GM12878 (cell line): ENCODE measurements around the gene CTSO. TPM values are rescaled to one million over a fixed set of nuclear protein-coding genes. Genes with fewer than 3 reads are reported as not detected.

Source experiments
- ATAC-seq: fragments of 200-7000 bp; cut with Tn5 transposase; 3 replicates; pipeline ENCODE4 v1.9.1; 2020; ENCODE audit warnings: mild to moderate bottlenecking, moderate library complexity
- BruUV-seq: library from RNA; stranded (reverse); fragments of 400-500 nt; replicated peaks from 2 replicates; lab custom pipeline; 2021; lab: Mats Ljungman, UMichigan
- CTCF ChIA-PET: fragments of 300-600 bp; sonication (Branson Sonifier 250); formaldehyde crosslinking; extraction: SDS; loops from one replicate; lab custom pipeline; 2021; ENCODE audit warnings: inconsistent platforms; lab: Yijun Ruan, JAX
- POLR2A ChIA-PET: fragments of 350-600 bp; formaldehyde crosslinking; extraction: SDS; loops from one replicate; lab custom pipeline; 2021; ENCODE audit warnings: inconsistent platforms; lab: Charles Lee
- RAD21 ChIA-PET: fragments of 300-600 bp; sonication (Branson Sonifier 250); formaldehyde crosslinking; loops from one replicate; lab custom pipeline; 2023; ENCODE audit warnings: antibody characterized with exemption; ENCODE audit not compliant: unreplicated experiment; lab: Charles Lee
- SMC1A ChIA-PET: fragments of 300-600 bp; sonication (Branson Sonifier 250); formaldehyde crosslinking; loops from one replicate; lab custom pipeline; 2023; ENCODE audit not compliant: unreplicated experiment, uncharacterized antibody; lab: Charles Lee
- DNase-seq: peaks from one replicate; pipeline ENCODE4 v3.0.0-alpha.2; 2011; ENCODE audit warnings: low read depth, low spot score
- FAIRE-seq: peaks from 3 replicates; lab custom pipeline; 2011; peaks lifted over from hg19 to GRCh38; lab: Jason Lieb, UNC
- H2AFZ ChIP-seq: 2 replicates; pipeline ENCODE4 v1.6.0; 2011; ENCODE audit warnings: low read depth, low read length, control low read depth; ENCODE audit not compliant: control insufficient read depth
- H3K27ac ChIP-seq: 2 replicates; pipeline ENCODE4 v1.5.1; 2011; ENCODE audit warnings: control low read depth; ENCODE audit not compliant: control insufficient read depth, insufficient read depth
- H3K27me3 ChIP-seq, 2 experiments: replicated peaks in 1 of 2; 2 replicates each; pipeline versions ENCODE4 v1.6.0 to v1.6.1; 2011; ENCODE audit warnings: low read length in 1 of 2; ENCODE audit not compliant: control insufficient read depth in 2 of 2, insufficient read depth in 2 of 2
- H3K36me3 ChIP-seq, 2 experiments: 2 replicates each; pipeline ENCODE4 v1.5.1; 2011; ENCODE audit warnings: low read length in 1 of 2; ENCODE audit not compliant: control insufficient read depth in 2 of 2, insufficient read depth in 2 of 2
- H3K4me1 ChIP-seq: 2 replicates; pipeline ENCODE4 v1.6.1; 2011; ENCODE audit warnings: mild to moderate bottlenecking, low read length, moderate library complexity, mixed read lengths; ENCODE audit not compliant: control insufficient read depth, insufficient read depth
- H3K4me2 ChIP-seq: 2 replicates; pipeline ENCODE4 v1.6.0; 2011; ENCODE audit warnings: control low read depth; ENCODE audit not compliant: control insufficient read depth, insufficient read depth
- H3K4me3 ChIP-seq: fragments of 200-600 bp; sonication (generic); 2 replicates; pipeline ENCODE4 v1.5.1; 2016
- H3K79me2 ChIP-seq: 2 replicates; pipeline ENCODE4 v1.6.0; 2011; ENCODE audit warnings: low read length; ENCODE audit not compliant: control insufficient read depth, insufficient read depth
- H3K9ac ChIP-seq: 2 replicates; pipeline ENCODE4 v1.8.0; 2011; ENCODE audit warnings: low read length, control low read depth, mixed read lengths; ENCODE audit not compliant: control insufficient read depth, insufficient read depth
- H3K9me3 ChIP-seq: replicated peaks from 3 replicates; pipeline ENCODE4 v1.5.1; 2011; ENCODE audit warnings: mild to moderate bottlenecking, low read length; ENCODE audit not compliant: control insufficient read depth, insufficient read depth
- H4K20me1 ChIP-seq: 2 replicates; pipeline ENCODE4 v1.6.0; 2011; ENCODE audit not compliant: control insufficient read depth, insufficient read depth
- BHLHE40 ChIP-seq, 2 experiments: fragments of 450-650 bp in 1 of 2; IDR thresholded peaks; 2 replicates each; pipeline ENCODE4 v1.6.1; 2011 to 2017; ENCODE audit warnings: low read depth in 2 of 2, borderline replicate concordance in 1 of 2, improper control_type of control experiment in 1 of 2, low read length in 1 of 2, mild to moderate bottlenecking in 1 of 2
- CBX3 ChIP-seq: fragments of 200-600 bp; sonication (generic); IDR thresholded peaks from 2 replicates; pipeline ENCODE4 v1.6.1; 2016; ENCODE audit warnings: low read depth, borderline replicate concordance
- CEBPB ChIP-seq, 2 experiments: fragments of 150-350 bp in 1 of 2; IDR thresholded peaks; 2 replicates each; pipeline ENCODE4 v1.6.1; 2012 to 2014; ENCODE audit warnings: low read depth in 2 of 2, low read length in 2 of 2, borderline replicate concordance in 1 of 2, inconsistent platforms in 1 of 2
- CREB1 ChIP-seq: IDR thresholded peaks from 2 replicates; pipeline ENCODE4 v1.6.1; 2012; ENCODE audit warnings: low read depth, mild to moderate bottlenecking, inconsistent platforms
- IKZF1 ChIP-seq: fragments of 450-650 bp; conservative IDR thresholded peaks from 2 replicates; pipeline ENCODE4 v1.6.1; 2017; ENCODE audit warnings: antibody characterized with exemption, mild to moderate bottlenecking
- IKZF2 ChIP-seq, 2 experiments: fragments of 450-650 bp; IDR thresholded peaks; 2 replicates each; pipeline ENCODE4 v1.6.1; 2017; ENCODE audit warnings: mild to moderate bottlenecking in 2 of 2, moderate library complexity in 2 of 2
- KLF5 ChIP-seq: fragments of 450-650 bp; IDR thresholded peaks from 2 replicates; pipeline ENCODE4 v1.6.1; 2014; ENCODE audit warnings: mild to moderate bottlenecking; ENCODE audit not compliant: partially characterized antibody
- NRF1 ChIP-seq: conservative IDR thresholded peaks from 2 replicates; pipeline ENCODE4 v1.6.1; 2011; ENCODE audit warnings: mild to moderate bottlenecking, low read depth, low read length, improper control_type of control experiment
- PML ChIP-seq: IDR thresholded peaks from 2 replicates; pipeline ENCODE4 v1.6.1; 2012; ENCODE audit warnings: low read length, inconsistent platforms
- POLR2AphosphoS2 ChIP-seq: IDR thresholded peaks from 2 replicates; pipeline ENCODE4 v1.6.1; 2011; ENCODE audit warnings: low read depth, mild to moderate bottlenecking, low read length, improper control_type of control experiment, moderate library complexity
- RAD21 ChIP-seq: IDR thresholded peaks from 2 replicates; pipeline ENCODE4 v1.6.1; 2011; ENCODE audit warnings: mild to moderate bottlenecking, low read depth, low read length, moderate library complexity; ENCODE audit not compliant: insufficient read depth
- SREBF1 ChIP-seq: IDR thresholded peaks from 2 replicates; pipeline ENCODE4 v1.6.1; 2012; ENCODE audit warnings: mild to moderate bottlenecking, low read length
- SREBF2 ChIP-seq: IDR thresholded peaks from 2 replicates; pipeline ENCODE4 v1.6.1; 2012; ENCODE audit warnings: mild to moderate bottlenecking, low read length
- STAT1 ChIP-seq: fragments of 450-650 bp; conservative IDR thresholded peaks from 2 replicates; pipeline ENCODE4 v1.6.1; 2014; ENCODE audit warnings: antibody characterized with exemption, mild to moderate bottlenecking
- ZNF217 ChIP-seq: fragments of 450-650 bp; IDR thresholded peaks from 2 replicates; pipeline ENCODE4 v1.6.1; 2017; ENCODE audit warnings: antibody characterized with exemption, mild to moderate bottlenecking
- ZNF384 ChIP-seq: IDR thresholded peaks from 2 replicates; pipeline ENCODE4 v1.6.1; 2012; ENCODE audit warnings: low read depth, mild to moderate bottlenecking, low read length, improper control_type of control experiment, borderline replicate concordance
- ZNF622 ChIP-seq: fragments of 450-650 bp; IDR thresholded peaks from 2 replicates; pipeline ENCODE4 v1.6.1; 2017; ENCODE audit warnings: mild to moderate bottlenecking, inconsistent platforms
- ZZZ3 ChIP-seq: IDR thresholded peaks from 2 replicates; pipeline ENCODE4 v1.6.1; 2011; ENCODE audit warnings: low read depth; ENCODE audit not compliant: control insufficient read depth, insufficient read length
- WGBS: methylation state at CpG from one replicate; pipeline ENCODE4 v1.1.6; 2016; ENCODE audit warnings: low lambda C conversion rate; ENCODE audit not compliant: insufficient replicate concordance, insufficient coverage; ENCODE audit errors: missing lambda C conversion rate; 5-methylcytosine and 5-hydroxymethylcytosine counted together
- in situ Hi-C: fragments of 300-500 bp; cut with MboI; formaldehyde crosslinking; loops from 9 replicates; pipeline ENCODE4 v1.14.3; 2018; ENCODE audit warnings: mixed read lengths
- intact Hi-C: fragments of 100-400 bp; cut with micrococcal nuclease; formaldehyde crosslinking; loops from one replicate; pipeline ENCODE4 v1.14.2; 2022; ENCODE audit not compliant: unreplicated experiment
- polyA plus RNA-seq, 11 experiments: library from polyadenylated mRNA; depleted of rRNA in 4 of 11; unstranded in 6 of 11; stranded (reverse) in 5 of 11; fragments of >200 nt; fragmentation: Nextera tagmentation in 4 of 11; fragmentation: Illumina TruSeq in 1 of 11; extraction: Ambion mirVana in 4 of 11; extraction: Trizol in 1 of 11; gene quantifications; 1 replicate in 1 of 11; 2 replicates in 10 of 11; pipeline versions ENCODE4 v1.2.1 to v1.2.3, GENCODE V29; 2011 to 2016; ENCODE audit warnings: inconsistent platforms in 2 of 11, missing spikeins in 2 of 11, low read depth in 1 of 11
- total RNA-seq, 4 experiments: library from RNA; depleted of rRNA in 3 of 4; stranded (reverse); fragments of >200 nt in 3 of 4; fragmentation: Illumina TruSeq in 1 of 4; extraction: Trizol in 1 of 4; gene quantifications; 2 replicates each; pipeline versions ENCODE4 v1.2.1 to v1.2.3, GENCODE V29; 2013 to 2021
- TF ChIP-seq, protein P1 (sequence below): fragments of 450-650 bp; IDR thresholded peaks from 2 replicates; pipeline ENCODE4 v1.6.1; 2017; ENCODE audit warnings: antibody characterized with exemption, mild to moderate bottlenecking, moderate library complexity
- TF ChIP-seq, protein P2 (sequence below): fragments of 450-650 bp; IDR thresholded peaks from 2 replicates; pipeline ENCODE4 v1.6.1; 2016; ENCODE audit warnings: mild to moderate bottlenecking

CTSO gene
- total and polyA plus RNA-seq, 10 of the 15 experiments (the other 5 are each of a cell fraction or from before 2014, with no cell fraction given) = 3.9 to 9.7 (median 7.0) TPM

DNA sequence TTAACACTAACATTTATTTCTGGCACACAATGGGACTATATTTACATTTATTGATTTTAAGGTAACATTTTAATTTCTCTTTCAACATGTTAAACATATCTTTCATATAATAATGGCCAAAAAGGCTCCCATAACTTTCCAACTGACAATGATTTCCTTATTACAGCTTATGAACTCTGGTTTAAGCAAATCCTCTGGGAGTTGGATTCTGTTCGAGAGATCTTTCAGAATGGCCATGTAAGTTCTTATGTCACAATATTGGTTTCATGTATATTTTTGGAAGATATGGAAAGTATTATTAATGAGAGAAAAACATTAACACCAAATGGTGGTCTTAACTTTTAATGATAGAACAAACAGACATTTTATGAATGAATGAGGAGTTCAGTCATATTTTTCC, 46.1 kb downstream of the CTSO start (continued):
- TF ChIP-seq SREBF1 (no peak), IKZF2 (IDR thresholded peaks at IDR 0.05) (no peak), PML (no peak), RAD21 (no peak), SREBF2 (no peak), ZZZ3 (no peak)
- TF ChIP-seq, all 136 proteins: peak for 0

DNA sequence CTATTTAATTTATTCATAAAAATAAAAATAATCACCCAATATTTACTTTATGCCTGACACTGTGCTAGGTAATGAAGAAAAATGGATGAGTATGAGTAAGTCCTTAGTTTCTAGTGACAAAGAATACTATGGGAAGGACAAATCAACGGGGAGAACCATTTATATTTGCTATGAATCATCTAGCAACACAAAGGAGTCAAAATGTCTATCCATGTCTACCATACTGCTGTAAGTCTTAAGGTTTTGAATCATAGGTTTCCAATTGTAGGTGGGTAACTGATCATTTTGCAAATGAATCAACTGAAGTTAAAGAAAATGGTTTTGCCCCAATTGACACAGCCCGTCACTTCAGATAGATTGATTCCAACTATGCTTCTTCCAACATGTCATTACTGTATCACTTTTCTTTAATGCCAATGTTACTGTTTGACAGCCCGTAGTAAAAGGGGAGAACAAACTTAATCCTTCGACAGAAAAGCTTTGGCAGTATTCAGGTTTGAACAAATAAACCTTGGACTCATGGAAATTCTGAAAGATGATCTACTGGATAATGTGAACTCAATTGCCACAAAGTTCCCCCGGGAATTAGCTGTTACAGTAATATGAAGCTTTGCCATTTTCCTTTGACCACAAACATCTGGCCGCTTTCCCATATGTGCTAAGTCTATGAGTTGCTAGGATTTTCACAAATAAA, 47.0 kb downstream of the CTSO start:
- DNase-seq (no peak), FAIRE-seq (peak; percentile 38), ATAC-seq (no peak)
- no TSS peak for BruUV-seq
- H3K9ac ChIP-seq = no peak overlapping the region
- H3K79me2 ChIP-seq = no peaks in the 10 kb centered on the region
- peaks cover 3% of the 10 kb centered on the region; the same call in 1 of the 2 replicates for H3K4me1 ChIP-seq
- POLR2A ChIA-PET = interaction anchor here (1.5 kb wide), 1 partner anchor 17 kb away, joined by 7 read pairs; no protein-coding TSS in a partner anchor
- CTCF ChIA-PET = interaction anchor here (0.6 to 1.4 kb wide), 2 partner anchors 47 to 64 kb away, joined by 3 to 8 read pairs; partner anchors contain the start of gene CTSO
- in situ Hi-C loops = no loop called here
- TF ChIP-seq ZNF217 (no peak), ZNF384 (no peak), CBX3 (no peak), STAT1 (no peak), BHLHE40 (IDR thresholded peaks at IDR 0.05; ENCODE audit: borderline replicate concordance in 1 of 2, low read depth in 2 of 2, low read length in 1 of 2) (no peak), CREB1 (no peak), POLR2AphosphoS2 (no peak), IKZF1 (no peak), ZNF622 (no peak), CEBPB (IDR thresholded peaks at IDR 0.05; ENCODE audit: borderline replicate concordance in 1 of 2, low read depth in 2 of 2, low read length in 2 of 2) (no peak), KLF5 (no peak), NRF1 (no peak)
- TF ChIP-seq, protein P1, sequence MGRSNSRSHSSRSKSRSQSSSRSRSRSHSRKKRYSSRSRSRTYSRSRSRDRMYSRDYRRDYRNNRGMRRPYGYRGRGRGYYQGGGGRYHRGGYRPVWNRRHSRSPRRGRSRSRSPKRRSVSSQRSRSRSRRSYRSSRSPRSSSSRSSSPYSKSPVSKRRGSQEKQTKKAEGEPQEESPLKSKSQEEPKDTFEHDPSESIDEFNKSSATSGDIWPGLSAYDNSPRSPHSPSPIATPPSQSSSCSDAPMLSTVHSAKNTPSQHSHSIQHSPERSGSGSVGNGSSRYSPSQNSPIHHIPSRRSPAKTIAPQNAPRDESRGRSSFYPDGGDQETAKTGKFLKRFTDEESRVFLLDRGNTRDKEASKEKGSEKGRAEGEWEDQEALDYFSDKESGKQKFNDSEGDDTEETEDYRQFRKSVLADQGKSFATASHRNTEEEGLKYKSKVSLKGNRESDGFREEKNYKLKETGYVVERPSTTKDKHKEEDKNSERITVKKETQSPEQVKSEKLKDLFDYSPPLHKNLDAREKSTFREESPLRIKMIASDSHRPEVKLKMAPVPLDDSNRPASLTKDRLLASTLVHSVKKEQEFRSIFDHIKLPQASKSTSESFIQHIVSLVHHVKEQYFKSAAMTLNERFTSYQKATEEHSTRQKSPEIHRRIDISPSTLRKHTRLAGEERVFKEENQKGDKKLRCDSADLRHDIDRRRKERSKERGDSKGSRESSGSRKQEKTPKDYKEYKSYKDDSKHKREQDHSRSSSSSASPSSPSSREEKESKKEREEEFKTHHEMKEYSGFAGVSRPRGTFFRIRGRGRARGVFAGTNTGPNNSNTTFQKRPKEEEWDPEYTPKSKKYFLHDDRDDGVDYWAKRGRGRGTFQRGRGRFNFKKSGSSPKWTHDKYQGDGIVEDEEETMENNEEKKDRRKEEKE = no peak
- TF ChIP-seq, protein P2, sequence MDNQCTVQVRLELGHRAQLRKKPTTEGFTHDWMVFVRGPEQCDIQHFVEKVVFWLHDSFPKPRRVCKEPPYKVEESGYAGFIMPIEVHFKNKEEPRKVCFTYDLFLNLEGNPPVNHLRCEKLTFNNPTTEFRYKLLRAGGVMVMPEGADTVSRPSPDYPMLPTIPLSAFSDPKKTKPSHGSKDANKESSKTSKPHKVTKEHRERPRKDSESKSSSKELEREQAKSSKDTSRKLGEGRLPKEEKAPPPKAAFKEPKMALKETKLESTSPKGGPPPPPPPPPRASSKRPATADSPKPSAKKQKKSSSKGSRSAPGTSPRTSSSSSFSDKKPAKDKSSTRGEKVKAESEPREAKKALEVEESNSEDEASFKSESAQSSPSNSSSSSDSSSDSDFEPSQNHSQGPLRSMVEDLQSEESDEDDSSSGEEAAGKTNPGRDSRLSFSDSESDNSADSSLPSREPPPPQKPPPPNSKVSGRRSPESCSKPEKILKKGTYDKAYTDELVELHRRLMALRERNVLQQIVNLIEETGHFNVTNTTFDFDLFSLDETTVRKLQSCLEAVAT = no peak
- H2AFZ ChIP-seq = no peak overlapping the region
- intact Hi-C loops = no loop called here
- 49% methylated on average over 6 of the region's 6 CpGs for WGBS
- RAD21 ChIA-PET = interaction anchor here (1.3 to 1.9 kb wide), 2 partner anchors 46 to 97 kb away, joined by 3 to 8 read pairs; partner anchors contain the start of gene CTSO
- no peak overlapping the region for H3K27ac ChIP-seq
- H4K20me1 ChIP-seq = no peaks in the 10 kb centered on the region
- H3K4me2 ChIP-seq = no peak overlapping the region
- H3K27me3 ChIP-seq = no peaks in the 10 kb centered on the region
- H3K36me3 ChIP-seq = no peaks in the 10 kb centered on the region
- SMC1A ChIA-PET = interaction anchor here (1.1 to 2.0 kb wide), 6 partner anchors 15 to 46 kb away, joined by 3 to 9 read pairs (median 4); partner anchors contain the start of gene CTSO
- H3K4me3 ChIP-seq = no peak overlapping the region
- no peaks in the 10 kb centered on the region for H3K9me3 ChIP-seq
